Globus pallidus (tissue), 1 donor: ENCODE measurements around the gene HSPA12B.

Source experiments
- DNase-seq: peaks from one replicate; pipeline ENCODE4 v3.0.0-alpha.2; 2015; ENCODE audit warnings: low spot score

Gene HSPA12B

GRCh38 chr20:3729811-3730540 lies 2.5 kb upstream of the HSPA12B start:
- DNase-seq, result no peak

GRCh38 chr20:3730803-3731672 lies 1.4 kb upstream of the HSPA12B start:
- no peak for DNase-seq

- no peak for DNase-seq
These were observed 550 bp upstream of the HSPA12B start for GRCh38 chr20:3731944-3732326.

GRCh38 chr20:3733119-3733995 lies 872 bp downstream of the HSPA12B start:
- DNase-seq, result no peak

- no peak for DNase-seq
These were observed 1.8 kb downstream of the HSPA12B start for GRCh38 chr20:3734111-3734843.

- DNase-seq, result no peak
These were observed 3.3 kb downstream of the HSPA12B start for GRCh38 chr20:3735768-3736167.

GRCh38 chr20:3738111-3739053 lies 5.9 kb downstream of the HSPA12B start:
- DNase-seq, result no peak

GRCh38 chr20:3739054-3739925 lies 6.8 kb downstream of the HSPA12B start:
- no peak for DNase-seq

GRCh38 chr20:3739926-3740451 lies 7.5 kb downstream of the HSPA12B start:
- DNase-seq, result no peak

- DNase-seq, result no peak
These were observed 8.3 kb downstream of the HSPA12B start for GRCh38 chr20:3740615-3741301.

- DNase-seq, result no peak
These were observed 9.5 kb downstream of the HSPA12B start for GRCh38 chr20:3741836-3742458.

- no peak for DNase-seq
These were observed 10.8 kb downstream of the HSPA12B start for GRCh38 chr20:3743251-3743650.

GRCh38 chr20:3744037-3744436 lies 11.6 kb downstream of the HSPA12B start:
- no peak for DNase-seq

- no peak for DNase-seq
These were observed 12.6 kb downstream of the HSPA12B start for GRCh38 chr20:3744806-3745685.

- DNase-seq, result no peak
These were observed 13.2 kb downstream of the HSPA12B start for GRCh38 chr20:3745686-3746173.

GRCh38 chr20:3747471-3747870 lies 15.0 kb downstream of the HSPA12B start:
- no peak for DNase-seq

GRCh38 chr20:3748073-3748472 lies 15.6 kb downstream of the HSPA12B start:
- no peak for DNase-seq
